CD4-positive, alpha-beta T cell (primary cell): ENCODE measurements around the gene LMO3. TPM values are rescaled to one million over a fixed set of nuclear protein-coding genes. Genes with fewer than 3 reads are reported as not detected.
"Not testable (repeated sequence)": the region's sequence is repeated elsewhere in the genome, so short reads cannot be mapped to it uniquely, and the experiment has no call there.

Source experiments
- ATAC-seq: fragments of 200-7000 bp; cut with Tn5 transposase; one replicate; pipeline ENCODE4 v1.10.0; 2022; ENCODE audit warnings: mild to moderate bottlenecking; ENCODE audit not compliant: poor library complexity
- CTCF ChIA-PET: fragments of 350-600 bp; sonication (Branson Sonifier 250); formaldehyde crosslinking; loops from one replicate; lab custom pipeline; 2021; ENCODE audit warnings: antibody characterized with exemption, inconsistent platforms; lab: Charles Lee
- POLR2A ChIA-PET: fragments of 350-600 bp; sonication (Branson Sonifier 250); formaldehyde crosslinking; loops from one replicate; lab custom pipeline; 2021; ENCODE audit warnings: antibody characterized with exemption, inconsistent platforms; lab: Charles Lee
- DNase-seq, 14 experiments: peaks; one replicate each; pipeline ENCODE4 v3.0.0-alpha.2; 2013 to 2020; ENCODE audit warnings: mixed read lengths in 2 of 14
- H3K27ac ChIP-seq, 2 donors: one replicate each; pipeline versions ENCODE4 v1.5.1 to v1.7.0; 2013; ENCODE audit warnings: low read length in 2 of 2, low read depth in 1 of 2, mild to moderate bottlenecking in 1 of 2
- H3K27me3 ChIP-seq, 2 experiments: 1 replicate in 1 of 2; 2 replicates in 1 of 2; pipeline versions ENCODE4 v1.6.1 to v1.7.0; 2013; ENCODE audit warnings: low read length in 2 of 2, control low read depth in 1 of 2, mild to moderate bottlenecking in 1 of 2, moderate library complexity in 1 of 2; ENCODE audit not compliant: insufficient read depth in 2 of 2, control insufficient read depth in 1 of 2
- H3K36me3 ChIP-seq: one replicate; pipeline ENCODE4 v1.6.1; 2013; ENCODE audit warnings: low read length, control low read depth; ENCODE audit not compliant: insufficient read depth
- H3K4me1 ChIP-seq: one replicate; pipeline ENCODE4 v1.6.1; 2013; ENCODE audit warnings: low read length, control low read depth; ENCODE audit not compliant: insufficient read depth
- H3K4me3 ChIP-seq: one replicate; pipeline ENCODE4 v1.5.1; 2013; ENCODE audit warnings: mild to moderate bottlenecking, low read length, moderate library complexity
- H3K9me3 ChIP-seq, 2 experiments: 1 replicate in 1 of 2; 2 replicates in 1 of 2; pipeline versions ENCODE4 v1.6.1 to v1.7.0; 2013; ENCODE audit warnings: low read length in 2 of 2, mild to moderate bottlenecking in 2 of 2, control low read depth in 1 of 2, moderate library complexity in 1 of 2; ENCODE audit not compliant: control insufficient read depth in 1 of 2, insufficient read depth in 1 of 2
- H3K27ac Mint-ChIP-seq: one replicate; pipeline ENCODE4 v1.8.0; 2020; ENCODE audit warnings: mixed read lengths
- H3K27me3 Mint-ChIP-seq: one replicate; pipeline ENCODE4 v1.8.0; 2021; ENCODE audit warnings: mixed read lengths
- H3K36me3 Mint-ChIP-seq: one replicate; pipeline ENCODE4 v1.8.0; 2021; ENCODE audit warnings: low read depth, mixed read lengths
- H3K4me1 Mint-ChIP-seq: one replicate; pipeline ENCODE4 v1.8.0; 2021; ENCODE audit warnings: low read depth, mixed read lengths
- H3K4me3 Mint-ChIP-seq: one replicate; pipeline ENCODE4 v1.8.0; 2020; ENCODE audit warnings: mild to moderate bottlenecking, mixed read lengths
- H3K9me3 Mint-ChIP-seq: one replicate; pipeline ENCODE4 v1.8.0; 2020; ENCODE audit warnings: mixed read lengths
- intact Hi-C, 2 experiments: fragments of 100-400 bp; cut with DNase I in 1 of 2; cut with micrococcal nuclease in 1 of 2; formaldehyde crosslinking; loops; one replicate each; pipeline versions ENCODE4 v1.15.1 to v1.9.0; 2023 to 2025; cut with DNase I, micrococcal nuclease
- total RNA-seq, 174 experiments: library from RNA in 2 of 174; stranded (reverse) in 2 of 174; gene quantifications; one replicate each; pipeline ENCODE4 v1.2.3 and lab custom pipeline; 2021 to 2026
- TF ChIP-seq, protein P1 (sequence below): fragments of 200-600 bp; IDR thresholded peaks from one replicate; pipeline ENCODE4 v1.8.0; 2022; ENCODE audit warnings: antibody characterized with exemption, mild to moderate bottlenecking

LMO3 gene
- total RNA-seq, 2 experiments from 2014 or later = not detected

DNA sequence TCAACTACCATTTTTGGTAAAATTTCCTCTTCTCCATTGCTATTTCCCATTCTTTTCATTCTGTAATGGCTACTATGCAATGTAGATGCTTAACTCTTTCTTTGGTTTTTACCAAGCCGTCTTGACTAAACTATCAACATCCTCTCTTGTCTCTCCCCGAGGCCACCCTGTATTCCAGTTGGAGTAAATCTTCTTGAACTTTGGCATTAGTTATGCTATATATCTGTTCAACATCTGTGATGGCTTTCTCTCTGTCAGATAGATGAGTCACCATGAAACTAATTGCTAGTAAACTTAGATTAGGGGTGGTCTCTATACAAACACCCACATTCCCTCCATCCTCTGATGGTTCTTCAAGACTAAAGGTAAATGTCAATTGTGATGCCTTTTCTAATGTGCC lies 63.4 kb downstream of the LMO3 start:
- Mint-ChIP-seq H3K9me3 (peaks cover 2% of the 10 kb centered on the region), H3K27ac (no peak overlapping the region), H3K4me1 (no peaks in the 10 kb centered on the region), H3K36me3 (no peaks in the 10 kb centered on the region), H3K4me3 (no peak overlapping the region), H3K27me3 (no peaks in the 10 kb centered on the region)
- H3K4me3 ChIP-seq = no peak overlapping the region
- H3K4me1 ChIP-seq = no peaks in the 10 kb centered on the region
- intact Hi-C loops = no loop called here
- no peak for DNase-seq
- CTCF ChIA-PET = no interaction called here
- H3K27ac ChIP-seq = no peak overlapping the region
- ATAC-seq = no peak
- peaks cover 2 to 3% of the 10 kb centered on the region in 2 experiments for H3K9me3 ChIP-seq
- TF ChIP-seq, protein P1, sequence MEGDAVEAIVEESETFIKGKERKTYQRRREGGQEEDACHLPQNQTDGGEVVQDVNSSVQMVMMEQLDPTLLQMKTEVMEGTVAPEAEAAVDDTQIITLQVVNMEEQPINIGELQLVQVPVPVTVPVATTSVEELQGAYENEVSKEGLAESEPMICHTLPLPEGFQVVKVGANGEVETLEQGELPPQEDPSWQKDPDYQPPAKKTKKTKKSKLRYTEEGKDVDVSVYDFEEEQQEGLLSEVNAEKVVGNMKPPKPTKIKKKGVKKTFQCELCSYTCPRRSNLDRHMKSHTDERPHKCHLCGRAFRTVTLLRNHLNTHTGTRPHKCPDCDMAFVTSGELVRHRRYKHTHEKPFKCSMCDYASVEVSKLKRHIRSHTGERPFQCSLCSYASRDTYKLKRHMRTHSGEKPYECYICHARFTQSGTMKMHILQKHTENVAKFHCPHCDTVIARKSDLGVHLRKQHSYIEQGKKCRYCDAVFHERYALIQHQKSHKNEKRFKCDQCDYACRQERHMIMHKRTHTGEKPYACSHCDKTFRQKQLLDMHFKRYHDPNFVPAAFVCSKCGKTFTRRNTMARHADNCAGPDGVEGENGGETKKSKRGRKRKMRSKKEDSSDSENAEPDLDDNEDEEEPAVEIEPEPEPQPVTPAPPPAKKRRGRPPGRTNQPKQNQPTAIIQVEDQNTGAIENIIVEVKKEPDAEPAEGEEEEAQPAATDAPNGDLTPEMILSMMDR = no peak
- H3K27me3 ChIP-seq = no peaks in the 10 kb centered on the region
- POLR2A ChIA-PET = no interaction called here
- H3K36me3 ChIP-seq = no peaks in the 10 kb centered on the region

DNA sequence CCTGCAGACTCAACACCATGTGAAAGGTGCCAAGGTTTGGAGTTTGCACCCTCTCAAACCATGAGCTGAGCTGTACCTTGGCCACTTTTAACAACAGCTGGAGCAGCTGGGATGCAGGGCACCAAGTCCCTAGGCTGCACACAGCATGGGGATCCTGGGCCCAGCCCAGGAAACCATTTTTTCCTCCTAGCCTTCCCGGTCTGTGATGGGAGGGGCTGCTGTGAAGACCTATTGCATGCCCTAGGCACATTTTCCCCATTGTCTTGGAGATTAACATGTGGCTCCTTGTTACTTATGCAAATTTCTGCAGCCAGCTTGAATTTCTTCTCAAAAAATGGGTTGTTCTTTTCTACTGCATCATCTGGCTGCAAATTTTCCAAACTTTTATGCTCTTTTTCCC lies 68.3 kb downstream of the LMO3 start:
- CTCF ChIA-PET, H3K36me3 ChIP-seq, DNase-seq, H3K4me1 ChIP-seq, H3K27ac Mint-ChIP-seq, H3K4me3 ChIP-seq, intact Hi-C loops, POLR2A ChIA-PET, H3K9me3 ChIP-seq, H3K36me3 Mint-ChIP-seq, H3K27ac ChIP-seq, H3K27me3 ChIP-seq, H3K4me1 Mint-ChIP-seq, ATAC-seq, H3K4me3 Mint-ChIP-seq, H3K9me3 Mint-ChIP-seq, H3K27me3 Mint-ChIP-seq: not testable (repeated sequence)

DNA sequence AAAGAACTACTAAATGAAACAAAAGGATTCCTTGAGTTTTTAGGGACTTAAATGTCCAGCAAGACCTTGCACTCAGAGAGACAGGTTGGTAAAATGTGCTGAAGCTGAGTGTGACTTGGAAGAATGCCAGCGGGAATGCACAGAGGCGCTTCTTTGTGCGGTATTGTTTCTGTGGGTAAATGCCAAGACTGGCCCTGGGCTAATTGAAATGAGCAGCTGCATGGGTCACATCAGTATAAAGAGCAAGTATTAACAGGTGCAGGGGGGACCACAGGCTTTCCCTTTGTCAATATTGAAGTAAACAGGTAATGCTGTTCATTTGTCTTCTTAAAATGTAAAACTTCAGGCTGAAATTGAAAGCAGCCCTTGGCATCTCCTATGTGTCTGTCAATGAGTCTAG lies 74.3 kb downstream of the LMO3 start:
- Mint-ChIP-seq H3K9me3 (peaks cover 4% of the 10 kb centered on the region), H3K4me3 (no peak overlapping the region), H3K4me1 (no peaks in the 10 kb centered on the region), H3K27me3 (no peaks in the 10 kb centered on the region), H3K27ac (no peak overlapping the region), H3K36me3 (no peaks in the 10 kb centered on the region)
- TF ChIP-seq, protein P1 = no peak
- ATAC-seq (no peak), DNase-seq (no peak)
- ChIA-PET POLR2A (no interaction called here), CTCF (no interaction called here)
- Histone ChIP-seq H3K36me3 (no peaks in the 10 kb centered on the region), H3K4me1 (no peaks in the 10 kb centered on the region), H3K27me3 (no peaks in the 10 kb centered on the region), H3K27ac (no peak overlapping the region), H3K4me3 (no peak overlapping the region), H3K9me3 (peaks cover 0 to 4% of the 10 kb centered on the region in 2 experiments)
- intact Hi-C loops = no loop called here

DNA sequence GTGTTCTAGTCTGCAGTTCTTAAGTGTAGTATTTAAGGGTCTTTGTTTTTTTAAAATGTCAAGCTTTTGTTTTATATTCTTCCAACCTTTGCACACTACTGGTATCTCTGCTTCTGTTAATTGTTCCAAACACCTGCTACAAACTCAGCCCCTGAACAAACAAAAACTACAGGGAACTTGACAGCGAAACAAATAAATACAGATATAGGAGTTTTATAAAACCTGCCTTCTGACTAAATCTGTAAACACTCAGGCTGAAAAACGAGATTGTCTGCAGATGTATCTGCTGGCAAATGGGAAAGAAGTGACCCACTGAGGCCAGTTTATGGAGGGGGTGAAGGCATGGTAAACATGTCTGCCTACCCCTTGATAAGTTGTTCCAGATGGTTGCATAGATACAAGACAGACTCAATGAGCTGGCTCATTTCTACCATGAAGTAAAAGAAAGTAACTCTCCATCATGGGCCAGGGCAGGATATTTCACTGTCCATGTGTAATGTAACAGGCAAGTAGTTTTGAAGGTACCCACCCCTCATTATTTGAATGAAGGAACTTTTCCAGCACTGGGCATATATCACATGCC lies 75.6 kb downstream of the LMO3 start:
- Mint-ChIP-seq H3K27ac (no peak overlapping the region), H3K4me1 (no peaks in the 10 kb centered on the region), H3K9me3 (peaks cover 2% of the 10 kb centered on the region), H3K27me3 (no peaks in the 10 kb centered on the region), H3K36me3 (no peaks in the 10 kb centered on the region), H3K4me3 (no peak overlapping the region)
- ChIA-PET CTCF (no interaction called here), POLR2A (no interaction called here)
- TF ChIP-seq, protein P1 = no peak
- intact Hi-C loops = no loop called here
- Histone ChIP-seq H3K27ac (no peak overlapping the region), H3K36me3 (no peaks in the 10 kb centered on the region), H3K4me3 (no peak overlapping the region), H3K9me3 (no peaks in the 10 kb centered on the region), H3K27me3 (no peaks in the 10 kb centered on the region), H3K4me1 (no peaks in the 10 kb centered on the region)
- DNase-seq (no peak), ATAC-seq (no peak)
